H9 (cell line): ENCODE results near the gene RIC1. TPM values are rescaled to one million over a fixed set of nuclear protein-coding genes. Genes with fewer than 3 reads are reported as not detected.

ENCODE experiments used
- DNase-seq: peaks from one replicate; pipeline ENCODE4 v3.0.0-alpha.2; 2017
- H2AFZ ChIP-seq: one replicate; pipeline ENCODE4 v1.6.1; 2013; ENCODE audit warnings: mild to moderate bottlenecking, low read length, control low read depth, moderate library complexity
- H2AK5ac ChIP-seq: 2 replicates; pipeline ENCODE4 v1.6.1; 2013; ENCODE audit warnings: low read length, control low read depth, mixed read lengths; ENCODE audit not compliant: insufficient read length
- H2BK120ac ChIP-seq: one replicate; pipeline ENCODE4 v1.6.1; 2013; ENCODE audit warnings: low read depth, mild to moderate bottlenecking, low read length, control low read depth, inconsistent platforms; ENCODE audit not compliant: poor library complexity, severe bottlenecking
- H2BK12ac ChIP-seq: 2 replicates; pipeline ENCODE4 v1.6.1; 2013; ENCODE audit warnings: low read length, control low read depth, mixed read lengths, low read depth; ENCODE audit not compliant: insufficient read length
- H2BK15ac ChIP-seq: 2 replicates; pipeline ENCODE4 v1.6.1; 2013; ENCODE audit warnings: low read depth, low read length, control low read depth
- H2BK20ac ChIP-seq: one replicate; pipeline ENCODE4 v1.6.1; 2013; ENCODE audit warnings: low read depth, mild to moderate bottlenecking, low read length, control low read depth, inconsistent platforms; ENCODE audit not compliant: poor library complexity, severe bottlenecking
- H2BK5ac ChIP-seq: 2 replicates; pipeline ENCODE4 v1.6.1; 2013; ENCODE audit warnings: low read length, control low read depth, mixed read lengths; ENCODE audit not compliant: insufficient read length
- H3K14ac ChIP-seq: 2 replicates; pipeline ENCODE4 v1.6.1; 2013; ENCODE audit warnings: low read length, control low read depth; ENCODE audit not compliant: insufficient read depth
- H3K18ac ChIP-seq: 2 replicates; pipeline ENCODE4 v1.6.1; 2013; ENCODE audit warnings: low read depth, mild to moderate bottlenecking, mixed read lengths, low read length, control low read depth; ENCODE audit not compliant: insufficient read length
- H3K23ac ChIP-seq: 2 replicates; pipeline ENCODE4 v1.6.1; 2013; ENCODE audit warnings: low read length, control low read depth, mixed read lengths, low read depth; ENCODE audit not compliant: insufficient read length
- H3K23me2 ChIP-seq: 2 replicates; pipeline ENCODE4 v1.6.1; 2013; ENCODE audit warnings: low read depth, mild to moderate bottlenecking, mixed read lengths, low read length, control low read depth; ENCODE audit not compliant: insufficient read length, poor library complexity, severe bottlenecking
- H3K27ac ChIP-seq: 2 replicates; pipeline ENCODE4 v1.5.1; 2013; ENCODE audit warnings: low read length, control low read depth, mixed read lengths, low read depth; ENCODE audit not compliant: insufficient read length
- H3K27me3 ChIP-seq: 2 replicates; pipeline ENCODE4 v1.6.1; 2013; ENCODE audit warnings: low read length, control low read depth, inconsistent platforms; ENCODE audit not compliant: insufficient read depth
- H3K4ac ChIP-seq: 2 replicates; pipeline ENCODE4 v1.6.1; 2013; ENCODE audit warnings: low read depth, mild to moderate bottlenecking, control low read depth, inconsistent platforms, low read length, moderate library complexity
- H3K4me1 ChIP-seq: 2 replicates; pipeline ENCODE4 v1.6.1; 2013; ENCODE audit warnings: low read length, control low read depth, inconsistent platforms; ENCODE audit not compliant: insufficient read depth
- H3K4me2 ChIP-seq: 2 replicates; pipeline ENCODE4 v1.6.1; 2013; ENCODE audit warnings: low read length, control low read depth, mixed read lengths; ENCODE audit not compliant: insufficient read length, insufficient read depth
- H3K56ac ChIP-seq: 2 replicates; pipeline ENCODE4 v1.6.1; 2013; ENCODE audit warnings: low read depth, mild to moderate bottlenecking, mixed read lengths, low read length, control low read depth; ENCODE audit not compliant: insufficient read length
- H3K79me1 ChIP-seq: 2 replicates; pipeline ENCODE4 v1.6.1; 2013; ENCODE audit warnings: low read depth, mild to moderate bottlenecking, moderate library complexity, low read length, control low read depth, inconsistent platforms; ENCODE audit not compliant: insufficient read depth, poor library complexity, severe bottlenecking
- H3K79me2 ChIP-seq: 2 replicates; pipeline ENCODE4 v1.6.1; 2013; ENCODE audit warnings: low read length, control low read depth, inconsistent platforms; ENCODE audit not compliant: insufficient read depth
- H3K9ac ChIP-seq: 2 replicates; pipeline ENCODE4 v1.6.1; 2013; ENCODE audit warnings: low read length, control low read depth, mixed read lengths; ENCODE audit not compliant: insufficient read length; ENCODE audit errors: extremely low read depth
- H3K9me3 ChIP-seq: one replicate; pipeline ENCODE4 v1.6.1; 2013; ENCODE audit warnings: low read depth, low read length, inconsistent platforms; ENCODE audit not compliant: control insufficient read depth
- H3T11ph ChIP-seq: one replicate; pipeline ENCODE4 v1.6.1; 2013; ENCODE audit warnings: mild to moderate bottlenecking, low read length, control low read depth, inconsistent platforms
- H4K20me1 ChIP-seq: one replicate; pipeline ENCODE4 v1.6.1; 2013; ENCODE audit not compliant: control insufficient read depth, insufficient read length, insufficient read depth
- H4K5ac ChIP-seq: 2 replicates; pipeline ENCODE4 v1.6.1; 2013; ENCODE audit warnings: low read depth, mild to moderate bottlenecking, mixed read lengths, low read length, control low read depth; ENCODE audit not compliant: insufficient read length
- H4K8ac ChIP-seq: replicated peaks from 2 replicates; pipeline ENCODE4 v1.6.1; 2013; ENCODE audit warnings: low read length, control low read depth, mixed read lengths, low read depth; ENCODE audit not compliant: insufficient read length
- H4K91ac ChIP-seq: 2 replicates; pipeline ENCODE4 v1.6.1; 2013; ENCODE audit warnings: low read depth, mild to moderate bottlenecking, moderate library complexity, mixed read lengths, low read length, control low read depth; ENCODE audit not compliant: insufficient read length
- H3K27ac Mint-ChIP-seq, 3 experiments: 2 replicates in 2 of 3; 3 replicates in 1 of 3; pipeline ENCODE4 v1.8.0; 2020 to 2021; ENCODE audit warnings: mixed read lengths in 3 of 3, mild to moderate bottlenecking in 1 of 3, moderate library complexity in 1 of 3
- H3K27me3 Mint-ChIP-seq: 2 replicates; pipeline ENCODE4 v1.8.0; 2021; ENCODE audit warnings: low read depth, mild to moderate bottlenecking, moderate library complexity, mixed read lengths
- H3K36me3 Mint-ChIP-seq, 3 experiments: 2 replicates in 2 of 3; 3 replicates in 1 of 3; pipeline ENCODE4 v1.8.0; 2020 to 2021; ENCODE audit warnings: low read depth in 3 of 3, mixed read lengths in 3 of 3; ENCODE audit not compliant: insufficient read depth in 1 of 3
- H3K4me1 Mint-ChIP-seq, 2 experiments: 2 replicates each; pipeline ENCODE4 v1.8.0; 2020; ENCODE audit warnings: mixed read lengths in 2 of 2
- H3K4me3 Mint-ChIP-seq, 2 experiments: 2 replicates in 1 of 2; 3 replicates in 1 of 2; pipeline ENCODE4 v1.8.0; 2020 to 2021; ENCODE audit warnings: mild to moderate bottlenecking in 2 of 2, mixed read lengths in 2 of 2, moderate library complexity in 1 of 2
- H3K9me3 Mint-ChIP-seq, 2 experiments: 2 replicates in 1 of 2; 3 replicates in 1 of 2; pipeline ENCODE4 v1.8.0; 2020; ENCODE audit warnings: mild to moderate bottlenecking in 2 of 2, mixed read lengths in 2 of 2, moderate library complexity in 1 of 2
- WGBS: extraction: QIAGEN DNeasy Blood & Tissue Kit; methylation state at CpG from one replicate; pipeline ENCODE4 v1.1.7; 2013; ENCODE audit warnings: missing lambda C conversion rate, low lambda C conversion rate, mixed read lengths; ENCODE audit not compliant: insufficient read length; ENCODE audit errors: extremely low coverage; 5-methylcytosine and 5-hydroxymethylcytosine counted together
- total RNA-seq: library from RNA; stranded (reverse); gene quantifications from 2 replicates; pipeline ENCODE4 v1.2.1, GENCODE V29; 2021
- TF ChIP-seq, protein P1 (sequence below): fragments of 200-600 bp; sonication (generic); conservative IDR thresholded peaks from 3 replicates; pipeline ENCODE4 v1.8.0; 2021; ENCODE audit warnings: antibody characterized with exemption, mild to moderate bottlenecking

The RIC1 gene
- total RNA-seq, 1 experiment from 2014 or later: 13.7 TPM

DNA sequence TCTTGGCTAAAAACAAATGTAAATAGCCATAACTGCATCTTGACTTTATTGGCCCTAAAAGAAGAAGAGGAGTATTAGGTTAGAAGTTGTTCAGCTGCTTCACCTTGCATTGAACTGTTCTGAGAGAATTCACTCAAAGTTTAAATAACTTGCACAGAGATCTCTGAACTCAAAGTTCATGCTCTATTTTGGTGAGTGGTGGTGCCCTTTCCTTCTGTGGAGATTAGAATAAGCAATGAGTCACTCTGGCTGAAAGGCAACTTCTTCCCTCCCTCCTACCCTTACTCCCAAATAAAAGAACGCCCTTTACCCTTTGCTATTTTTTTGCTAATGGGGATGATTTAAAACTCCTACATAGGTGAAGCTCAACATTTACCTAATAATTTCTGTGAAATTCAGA, 155.1 kb downstream of the RIC1 start:
- H3K4me2 ChIP-seq: no peak overlapping the region
- TF ChIP-seq, protein P1, sequence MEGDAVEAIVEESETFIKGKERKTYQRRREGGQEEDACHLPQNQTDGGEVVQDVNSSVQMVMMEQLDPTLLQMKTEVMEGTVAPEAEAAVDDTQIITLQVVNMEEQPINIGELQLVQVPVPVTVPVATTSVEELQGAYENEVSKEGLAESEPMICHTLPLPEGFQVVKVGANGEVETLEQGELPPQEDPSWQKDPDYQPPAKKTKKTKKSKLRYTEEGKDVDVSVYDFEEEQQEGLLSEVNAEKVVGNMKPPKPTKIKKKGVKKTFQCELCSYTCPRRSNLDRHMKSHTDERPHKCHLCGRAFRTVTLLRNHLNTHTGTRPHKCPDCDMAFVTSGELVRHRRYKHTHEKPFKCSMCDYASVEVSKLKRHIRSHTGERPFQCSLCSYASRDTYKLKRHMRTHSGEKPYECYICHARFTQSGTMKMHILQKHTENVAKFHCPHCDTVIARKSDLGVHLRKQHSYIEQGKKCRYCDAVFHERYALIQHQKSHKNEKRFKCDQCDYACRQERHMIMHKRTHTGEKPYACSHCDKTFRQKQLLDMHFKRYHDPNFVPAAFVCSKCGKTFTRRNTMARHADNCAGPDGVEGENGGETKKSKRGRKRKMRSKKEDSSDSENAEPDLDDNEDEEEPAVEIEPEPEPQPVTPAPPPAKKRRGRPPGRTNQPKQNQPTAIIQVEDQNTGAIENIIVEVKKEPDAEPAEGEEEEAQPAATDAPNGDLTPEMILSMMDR: no peak
- no peaks in the 10 kb centered on the region for H4K20me1 ChIP-seq
- Mint-ChIP-seq H3K9me3 (peaks cover 38 to 43% of the 10 kb centered on the region in 2 experiments), H3K36me3 (peaks cover 43 to 67% (median 57%) of the 10 kb centered on the region in 3 experiments), H3K4me1 (peaks cover 8 to 9% of the 10 kb centered on the region in 2 experiments), H3K27ac (no peak overlapping the region), H3K27me3 (no peaks in the 10 kb centered on the region; the same call in 1 of the 2 replicates), H3K4me3 (no peak overlapping the region)
- no peak overlapping the region for H2BK12ac ChIP-seq
- H3K23me2 ChIP-seq: no peaks in the 10 kb centered on the region
- H3K27me3 ChIP-seq: no peaks in the 10 kb centered on the region
- H4K91ac ChIP-seq: no peak overlapping the region
- no peak overlapping the region for H4K8ac ChIP-seq
- peaks cover 5% of the 10 kb centered on the region for H3K9me3 ChIP-seq
- H3K79me2 ChIP-seq: no peaks in the 10 kb centered on the region
- no peak overlapping the region for H2BK120ac ChIP-seq
- H2BK5ac ChIP-seq: no peak overlapping the region
- no peak overlapping the region for H3K18ac ChIP-seq
- H3K56ac ChIP-seq: no peak overlapping the region
- WGBS: no CpG with 5 or more reads among the region's 1 CpG
- H3K4ac ChIP-seq: no peak overlapping the region
- H3K4me1 ChIP-seq: no peaks in the 10 kb centered on the region
- H2BK15ac ChIP-seq: no peak overlapping the region
- H3K9ac ChIP-seq: no peak overlapping the region
- no peak overlapping the region for H3K23ac ChIP-seq
- H3T11ph ChIP-seq: no peak overlapping the region
- H3K14ac ChIP-seq: no peak overlapping the region
- no peak overlapping the region for H2AFZ ChIP-seq
- H2BK20ac ChIP-seq: no peak overlapping the region
- H3K79me1 ChIP-seq: no peaks in the 10 kb centered on the region
- no peak overlapping the region for H4K5ac ChIP-seq
- DNase-seq: no peak
- H3K27ac ChIP-seq: no peak overlapping the region
- no peak overlapping the region for H2AK5ac ChIP-seq
